Measurements from ENCODE around the gene ANKRD6.

DNA sequence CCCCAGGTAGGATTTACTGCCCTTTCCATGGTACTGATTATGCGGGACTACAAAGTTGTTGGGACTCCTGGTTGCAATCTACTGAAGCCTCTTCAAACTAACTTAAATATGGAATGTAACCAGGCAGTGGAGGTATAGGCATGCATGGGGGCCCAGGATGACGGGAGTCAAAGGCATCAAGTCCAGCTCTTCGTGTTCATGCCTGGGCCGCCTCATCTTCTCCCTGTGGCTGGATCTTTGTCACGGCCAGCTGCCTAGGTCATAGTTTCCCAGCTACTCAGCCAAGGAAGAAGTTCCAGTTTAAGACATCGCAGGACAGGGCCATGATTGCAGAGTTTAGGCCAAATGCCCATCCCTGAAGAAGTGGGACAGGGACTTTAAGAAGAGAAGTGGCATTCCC lies 185.1 kb downstream of the ANKRD6 start:
- TF ChIP-seq, protein P1, sequence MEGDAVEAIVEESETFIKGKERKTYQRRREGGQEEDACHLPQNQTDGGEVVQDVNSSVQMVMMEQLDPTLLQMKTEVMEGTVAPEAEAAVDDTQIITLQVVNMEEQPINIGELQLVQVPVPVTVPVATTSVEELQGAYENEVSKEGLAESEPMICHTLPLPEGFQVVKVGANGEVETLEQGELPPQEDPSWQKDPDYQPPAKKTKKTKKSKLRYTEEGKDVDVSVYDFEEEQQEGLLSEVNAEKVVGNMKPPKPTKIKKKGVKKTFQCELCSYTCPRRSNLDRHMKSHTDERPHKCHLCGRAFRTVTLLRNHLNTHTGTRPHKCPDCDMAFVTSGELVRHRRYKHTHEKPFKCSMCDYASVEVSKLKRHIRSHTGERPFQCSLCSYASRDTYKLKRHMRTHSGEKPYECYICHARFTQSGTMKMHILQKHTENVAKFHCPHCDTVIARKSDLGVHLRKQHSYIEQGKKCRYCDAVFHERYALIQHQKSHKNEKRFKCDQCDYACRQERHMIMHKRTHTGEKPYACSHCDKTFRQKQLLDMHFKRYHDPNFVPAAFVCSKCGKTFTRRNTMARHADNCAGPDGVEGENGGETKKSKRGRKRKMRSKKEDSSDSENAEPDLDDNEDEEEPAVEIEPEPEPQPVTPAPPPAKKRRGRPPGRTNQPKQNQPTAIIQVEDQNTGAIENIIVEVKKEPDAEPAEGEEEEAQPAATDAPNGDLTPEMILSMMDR (IDR thresholded peaks at IDR 0.05): no peak
- TF ChIP-seq RAD21 (IDR thresholded peaks at IDR 0.05; ENCODE audit: low read length): no peak
- no peak for TF ChIP-seq FOSL2 (IDR thresholded peaks at IDR 0.05; ENCODE audit: borderline replicate concordance, low read depth)
- no peak for TF ChIP-seq MAX (IDR thresholded peaks at IDR 0.05; ENCODE audit: low read depth)
- no peak for TF ChIP-seq POLR2AphosphoS5 (IDR thresholded peaks at IDR 0.05; ENCODE audit: low read depth, low read length)
- no peak for TF ChIP-seq TAF1 (IDR thresholded peaks at IDR 0.05; ENCODE audit: borderline replicate concordance, low read depth, low read length)
- TF ChIP-seq, protein P2, sequence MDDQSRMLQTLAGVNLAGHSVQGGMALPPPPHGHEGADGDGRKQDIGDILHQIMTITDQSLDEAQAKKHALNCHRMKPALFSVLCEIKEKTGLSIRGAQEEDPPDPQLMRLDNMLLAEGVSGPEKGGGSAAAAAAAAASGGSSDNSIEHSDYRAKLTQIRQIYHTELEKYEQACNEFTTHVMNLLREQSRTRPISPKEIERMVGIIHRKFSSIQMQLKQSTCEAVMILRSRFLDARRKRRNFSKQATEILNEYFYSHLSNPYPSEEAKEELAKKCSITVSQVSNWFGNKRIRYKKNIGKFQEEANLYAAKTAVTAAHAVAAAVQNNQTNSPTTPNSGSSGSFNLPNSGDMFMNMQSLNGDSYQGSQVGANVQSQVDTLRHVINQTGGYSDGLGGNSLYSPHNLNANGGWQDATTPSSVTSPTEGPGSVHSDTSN (IDR thresholded peaks at IDR 0.05): no peak
- no peak for TF ChIP-seq NRF1 (IDR thresholded peaks at IDR 0.05; ENCODE audit: low read depth, low read length)
- TF ChIP-seq YY1 (IDR thresholded peaks at IDR 0.05; ENCODE audit: low read depth): no peak
- no peak for TF ChIP-seq RXRA (IDR thresholded peaks at IDR 0.05; ENCODE audit: borderline replicate concordance, low read depth)
- no peak for TF ChIP-seq EP300 (IDR thresholded peaks at IDR 0.05; ENCODE audit: borderline replicate concordance in 1 of 2, low read depth in 1 of 2, low read length in 1 of 2)
